22Rv1 (cell line): Measurements from ENCODE around the gene MEGF11.

ENCODE experiments used
- ZFX ChIP-seq: fragments of 450-650 bp; IDR thresholded peaks from 2 replicates; pipeline ENCODE4 v1.6.1; 2017; ENCODE audit warnings: antibody characterized with exemption, borderline replicate concordance
- TF ChIP-seq, protein P1 (sequence below): fragments of 450-650 bp; IDR thresholded peaks from 2 replicates; pipeline ENCODE4 v1.5.1; 2017; ENCODE audit warnings: mild to moderate bottlenecking

DNA sequence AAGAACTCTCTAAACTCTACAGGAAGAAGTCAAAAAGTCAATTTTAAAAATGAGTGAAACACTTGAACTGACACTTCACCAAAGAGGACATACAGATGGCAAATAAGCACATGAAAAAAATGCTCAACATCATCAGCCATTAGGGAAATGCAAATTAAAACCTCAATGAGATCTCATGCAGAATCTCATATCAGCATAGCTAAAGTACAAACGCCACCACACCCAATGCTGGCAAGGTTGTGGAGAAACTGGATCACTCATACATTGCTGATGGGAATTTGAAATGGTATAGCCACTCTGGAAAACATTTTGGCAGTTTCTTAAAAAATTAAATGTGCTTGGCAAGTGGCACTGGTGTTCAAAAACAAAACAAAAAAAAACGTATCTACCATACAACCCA is 34.2 kb downstream of the MEGF11 start:
- TF ChIP-seq, protein P1, sequence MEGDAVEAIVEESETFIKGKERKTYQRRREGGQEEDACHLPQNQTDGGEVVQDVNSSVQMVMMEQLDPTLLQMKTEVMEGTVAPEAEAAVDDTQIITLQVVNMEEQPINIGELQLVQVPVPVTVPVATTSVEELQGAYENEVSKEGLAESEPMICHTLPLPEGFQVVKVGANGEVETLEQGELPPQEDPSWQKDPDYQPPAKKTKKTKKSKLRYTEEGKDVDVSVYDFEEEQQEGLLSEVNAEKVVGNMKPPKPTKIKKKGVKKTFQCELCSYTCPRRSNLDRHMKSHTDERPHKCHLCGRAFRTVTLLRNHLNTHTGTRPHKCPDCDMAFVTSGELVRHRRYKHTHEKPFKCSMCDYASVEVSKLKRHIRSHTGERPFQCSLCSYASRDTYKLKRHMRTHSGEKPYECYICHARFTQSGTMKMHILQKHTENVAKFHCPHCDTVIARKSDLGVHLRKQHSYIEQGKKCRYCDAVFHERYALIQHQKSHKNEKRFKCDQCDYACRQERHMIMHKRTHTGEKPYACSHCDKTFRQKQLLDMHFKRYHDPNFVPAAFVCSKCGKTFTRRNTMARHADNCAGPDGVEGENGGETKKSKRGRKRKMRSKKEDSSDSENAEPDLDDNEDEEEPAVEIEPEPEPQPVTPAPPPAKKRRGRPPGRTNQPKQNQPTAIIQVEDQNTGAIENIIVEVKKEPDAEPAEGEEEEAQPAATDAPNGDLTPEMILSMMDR: no peak
- TF ChIP-seq ZFX: no peak
